ENCODE measurements around the gene GRIA3.

Gene GRIA3

DNA sequence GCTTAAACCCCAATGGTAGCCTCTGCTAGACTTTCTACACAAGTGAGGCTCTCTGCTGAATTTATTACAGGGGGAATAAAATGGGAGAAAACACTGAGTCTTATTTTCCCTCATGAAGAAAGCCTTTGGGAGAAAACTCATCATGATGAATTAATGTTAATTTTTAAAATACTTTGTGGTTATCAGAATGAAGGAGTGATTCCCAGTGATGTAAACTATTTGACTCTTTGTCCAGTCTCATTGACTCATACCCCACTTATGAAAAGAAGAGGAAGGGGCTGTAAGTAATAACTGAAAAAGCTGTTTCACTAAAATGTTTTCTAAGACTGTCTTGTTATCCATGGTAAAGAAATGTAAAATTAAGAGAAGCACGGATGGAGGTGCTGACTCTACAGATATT, 208.8 kb downstream of the GRIA3 start:
- Histone ChIP-seq H3K36me3 (ENCODE audit: insufficient read depth, insufficient read length, low read length) (no peaks in the 10 kb centered on the region), H3K9me3 (ENCODE audit: insufficient read depth, low read length) (no peaks in the 10 kb centered on the region), H3K4me3 (ENCODE audit: insufficient read length, low read depth) (no peak overlapping the region), H3K4me1 (ENCODE audit: insufficient read depth, insufficient read length) (no peaks in the 10 kb centered on the region), H3K9ac (ENCODE audit: insufficient read length, low read depth) (no peak overlapping the region), H3K27me3 (ENCODE audit: insufficient read depth, insufficient read length) (no peaks in the 10 kb centered on the region)
- TF ChIP-seq SUZ12 (IDR thresholded peaks at IDR 0.05; ENCODE audit: extremely low read depth, insufficient read depth, insufficient read length) (no peak), ZNF274 (IDR thresholded peaks at IDR 0.05; ENCODE audit: low read depth, low read length) (no peak), YY1 (IDR thresholded peaks at IDR 0.05; ENCODE audit: insufficient read depth, insufficient read length) (no peak)
- DNase-seq (ENCODE audit: low read depth, low spot score): no peak

GRCh38 chrX:123399709-123400108, 215.6 kb downstream of the GRIA3 start:
- TF ChIP-seq YY1 (IDR thresholded peaks at IDR 0.05; ENCODE audit: insufficient read depth, insufficient read length) (no peak), ZNF274 (IDR thresholded peaks at IDR 0.05; ENCODE audit: low read depth, low read length) (no peak), SUZ12 (IDR thresholded peaks at IDR 0.05; ENCODE audit: extremely low read depth, insufficient read depth, insufficient read length) (no peak)
- Histone ChIP-seq H3K4me3 (ENCODE audit: insufficient read length, low read depth) (no peak overlapping the region), H3K27me3 (ENCODE audit: insufficient read depth, insufficient read length) (no peaks in the 10 kb centered on the region), H3K36me3 (ENCODE audit: insufficient read depth, insufficient read length, low read length) (no peaks in the 10 kb centered on the region), H3K9me3 (ENCODE audit: insufficient read depth, low read length) (no peaks in the 10 kb centered on the region), H3K9ac (ENCODE audit: insufficient read length, low read depth) (no peak overlapping the region), H3K4me1 (ENCODE audit: insufficient read depth, insufficient read length) (no peaks in the 10 kb centered on the region)
- no peak for DNase-seq (ENCODE audit: low read depth, low spot score)

DNA sequence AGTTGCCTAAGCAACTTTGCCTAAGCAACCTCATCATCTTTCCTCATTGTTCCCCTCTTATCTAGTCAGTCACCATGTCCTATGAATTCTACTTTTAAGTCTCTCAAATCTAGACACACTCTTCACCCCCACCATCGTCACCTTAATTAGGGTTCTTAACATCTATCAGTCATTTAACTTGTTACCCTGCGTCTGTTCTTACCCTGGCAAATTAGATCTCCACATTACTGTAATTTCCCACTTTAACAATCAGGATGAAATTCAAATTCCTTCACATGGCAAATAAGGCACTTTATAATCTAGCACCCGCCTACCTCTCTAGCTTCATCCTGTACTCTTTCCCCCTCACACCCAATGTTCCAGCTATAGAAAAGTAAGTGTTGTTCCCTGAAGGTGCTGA, 221.2 kb downstream of the GRIA3 start:
- TF ChIP-seq SUZ12 (IDR thresholded peaks at IDR 0.05; ENCODE audit: extremely low read depth, insufficient read depth, insufficient read length): no peak
- TF ChIP-seq ZNF274 (IDR thresholded peaks at IDR 0.05; ENCODE audit: low read depth, low read length): no peak
- TF ChIP-seq YY1 (IDR thresholded peaks at IDR 0.05; ENCODE audit: insufficient read depth, insufficient read length): no peak
- H3K36me3 ChIP-seq (ENCODE audit: insufficient read depth, insufficient read length, low read length): no peaks in the 10 kb centered on the region
- H3K4me1 ChIP-seq (ENCODE audit: insufficient read depth, insufficient read length): no peaks in the 10 kb centered on the region
- no peak for DNase-seq (ENCODE audit: low read depth, low spot score)
- H3K9me3 ChIP-seq (ENCODE audit: insufficient read depth, low read length): no peaks in the 10 kb centered on the region
- no peak overlapping the region for H3K4me3 ChIP-seq (ENCODE audit: insufficient read length, low read depth)
- H3K9ac ChIP-seq (ENCODE audit: insufficient read length, low read depth): no peak overlapping the region
- no peaks in the 10 kb centered on the region for H3K27me3 ChIP-seq (ENCODE audit: insufficient read depth, insufficient read length)

- no peak overlapping the region for H3K9ac ChIP-seq (ENCODE audit: insufficient read length, low read depth)
- no peak overlapping the region for H3K4me3 ChIP-seq (ENCODE audit: insufficient read length, low read depth)
- no peaks in the 10 kb centered on the region for H3K27me3 ChIP-seq (ENCODE audit: insufficient read depth, insufficient read length)
- no peaks in the 10 kb centered on the region for H3K4me1 ChIP-seq (ENCODE audit: insufficient read depth, insufficient read length)
- DNase-seq (ENCODE audit: low read depth, low spot score): no peak
- H3K36me3 ChIP-seq (ENCODE audit: insufficient read depth, insufficient read length, low read length): no peaks in the 10 kb centered on the region
- TF ChIP-seq ZNF274 (IDR thresholded peaks at IDR 0.05; ENCODE audit: low read depth, low read length) (no peak), YY1 (IDR thresholded peaks at IDR 0.05; ENCODE audit: insufficient read depth, insufficient read length) (no peak), SUZ12 (IDR thresholded peaks at IDR 0.05; ENCODE audit: extremely low read depth, insufficient read depth, insufficient read length) (no peak)
- no peaks in the 10 kb centered on the region for H3K9me3 ChIP-seq (ENCODE audit: insufficient read depth, low read length)
Measured at GRCh38 chrX:123408821-123409737, 225.0 kb downstream of the GRIA3 start.

DNA sequence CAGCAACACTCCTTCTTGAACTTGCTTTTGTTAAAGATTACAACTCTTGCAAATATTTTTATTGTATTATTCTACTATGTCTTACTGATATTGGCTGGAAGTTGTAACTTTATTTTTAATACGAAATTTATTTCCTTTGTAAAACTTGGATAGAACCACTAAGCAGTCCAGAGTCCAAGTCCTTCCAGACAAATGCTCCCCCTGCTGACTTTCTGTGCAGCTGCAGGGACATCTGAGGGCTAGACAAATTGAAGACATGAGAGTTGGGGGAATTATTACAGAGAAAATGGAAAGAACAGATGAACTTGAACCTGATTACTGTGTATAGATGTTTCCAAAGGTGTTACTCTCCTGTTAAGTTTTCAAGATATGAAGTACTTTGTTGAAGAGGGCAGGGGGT, 238.8 kb downstream of the GRIA3 start:
- H3K9me3 ChIP-seq (ENCODE audit: insufficient read depth, low read length): no peaks in the 10 kb centered on the region
- TF ChIP-seq YY1 (IDR thresholded peaks at IDR 0.05; ENCODE audit: insufficient read depth, insufficient read length): no peak
- no peak for TF ChIP-seq SUZ12 (IDR thresholded peaks at IDR 0.05; ENCODE audit: extremely low read depth, insufficient read depth, insufficient read length)
- no peak for TF ChIP-seq ZNF274 (IDR thresholded peaks at IDR 0.05; ENCODE audit: low read depth, low read length)
- peak; percentile 8 for DNase-seq (ENCODE audit: low read depth, low spot score)
- no peaks in the 10 kb centered on the region for H3K4me1 ChIP-seq (ENCODE audit: insufficient read depth, insufficient read length)
- no peak overlapping the region for H3K4me3 ChIP-seq (ENCODE audit: insufficient read length, low read depth)
- no peak overlapping the region for H3K9ac ChIP-seq (ENCODE audit: insufficient read length, low read depth)
- no peaks in the 10 kb centered on the region for H3K36me3 ChIP-seq (ENCODE audit: insufficient read depth, insufficient read length, low read length)
- H3K27me3 ChIP-seq (ENCODE audit: insufficient read depth, insufficient read length): no peaks in the 10 kb centered on the region

- Histone ChIP-seq H3K36me3 (ENCODE audit: insufficient read depth, insufficient read length, low read length) (no peaks in the 10 kb centered on the region), H3K9me3 (ENCODE audit: insufficient read depth, low read length) (no peaks in the 10 kb centered on the region), H3K27me3 (ENCODE audit: insufficient read depth, insufficient read length) (no peaks in the 10 kb centered on the region), H3K4me1 (ENCODE audit: insufficient read depth, insufficient read length) (no peaks in the 10 kb centered on the region), H3K4me3 (ENCODE audit: insufficient read length, low read depth) (no peak overlapping the region), H3K9ac (ENCODE audit: insufficient read length, low read depth) (no peak overlapping the region)
- no peak for TF ChIP-seq SUZ12 (IDR thresholded peaks at IDR 0.05; ENCODE audit: extremely low read depth, insufficient read depth, insufficient read length)
- DNase-seq (ENCODE audit: low read depth, low spot score): no peak
Measured at GRCh38 chrX:123424546-123424945, 240.5 kb downstream of the GRIA3 start.

GRCh38 chrX:123425471-123425870, 241.4 kb downstream of the GRIA3 start:
- H3K36me3 ChIP-seq (ENCODE audit: insufficient read depth, insufficient read length, low read length): no peaks in the 10 kb centered on the region
- H3K4me1 ChIP-seq (ENCODE audit: insufficient read depth, insufficient read length): no peaks in the 10 kb centered on the region
- TF ChIP-seq ZNF274 (IDR thresholded peaks at IDR 0.05; ENCODE audit: low read depth, low read length) (no peak), YY1 (IDR thresholded peaks at IDR 0.05; ENCODE audit: insufficient read depth, insufficient read length) (no peak), SUZ12 (IDR thresholded peaks at IDR 0.05; ENCODE audit: extremely low read depth, insufficient read depth, insufficient read length) (no peak)
- no peak overlapping the region for H3K9ac ChIP-seq (ENCODE audit: insufficient read length, low read depth)
- H3K27me3 ChIP-seq (ENCODE audit: insufficient read depth, insufficient read length): no peaks in the 10 kb centered on the region
- DNase-seq (ENCODE audit: low read depth, low spot score): no peak
- H3K9me3 ChIP-seq (ENCODE audit: insufficient read depth, low read length): no peaks in the 10 kb centered on the region
- no peak overlapping the region for H3K4me3 ChIP-seq (ENCODE audit: insufficient read length, low read depth)

Data from NT2/D1 (cell line).